Fibroblast of lung (primary cell): ENCODE measurements around the gene PPP1R1B. TPM values are rescaled to one million over a fixed set of nuclear protein-coding genes. Genes with fewer than 3 reads are reported as not detected.
A peak's percentile ranks its signal among the peaks of the same experiment; 100 is the strongest.

Experiments
- DNase-seq, 2 donors: peaks; one replicate each; pipeline versions ENCODE4 v3.0.0 to v3.0.0-alpha.2; 2010; ENCODE audit warnings: low read depth in 2 of 2
- H2AFZ ChIP-seq: 2 replicates; pipeline ENCODE4 v1.5.1; 2012; ENCODE audit warnings: low read length, control low read depth, inconsistent platforms
- H3K27ac ChIP-seq: 2 replicates; pipeline ENCODE4 v1.5.1; 2011; ENCODE audit warnings: low read length, control low read depth; ENCODE audit not compliant: insufficient read depth
- H3K27me3 ChIP-seq: 2 replicates; pipeline ENCODE4 v1.5.1; 2011; ENCODE audit warnings: mild to moderate bottlenecking, low read length; ENCODE audit not compliant: control insufficient read depth, insufficient read depth
- H3K36me3 ChIP-seq: 2 replicates; pipeline ENCODE4 v1.5.1; 2011; ENCODE audit warnings: low read length; ENCODE audit not compliant: control insufficient read depth, insufficient read depth
- H3K4me1 ChIP-seq: 2 replicates; pipeline ENCODE4 v1.5.1; 2011; ENCODE audit warnings: low read length; ENCODE audit not compliant: control insufficient read depth, insufficient read depth; ENCODE audit errors: extremely low read depth
- H3K4me2 ChIP-seq: 2 replicates; pipeline ENCODE4 v1.5.1; 2011; ENCODE audit warnings: low read length, control low read depth; ENCODE audit not compliant: insufficient read depth; ENCODE audit errors: extremely low read depth
- H3K4me3 ChIP-seq, 4 experiments: fragments of 200-600 bp in 1 of 4; sonication (generic) in 1 of 4; replicated peaks in 1 of 4; 2 replicates each; pipeline ENCODE4 v1.5.1; 2011 to 2016; ENCODE audit warnings: low read length in 4 of 4, low read depth in 3 of 4, mild to moderate bottlenecking in 3 of 4, control low read depth in 2 of 4, inconsistent platforms in 1 of 4, mixed read lengths in 1 of 4; ENCODE audit not compliant: insufficient read depth in 1 of 4; ENCODE audit errors: control extremely low read depth in 1 of 4
- H3K79me2 ChIP-seq: 2 replicates; pipeline ENCODE4 v1.5.1; 2012; ENCODE audit warnings: mild to moderate bottlenecking, low read length, inconsistent platforms; ENCODE audit not compliant: control insufficient read depth, insufficient read depth
- H3K9ac ChIP-seq: 2 replicates; pipeline ENCODE4 v1.5.1; 2011; ENCODE audit warnings: mild to moderate bottlenecking, low read length, control low read depth; ENCODE audit not compliant: insufficient read depth
- H3K9me3 ChIP-seq: 2 replicates; pipeline ENCODE4 v1.5.1; 2012; ENCODE audit warnings: low read depth, low read length; ENCODE audit not compliant: control insufficient read depth, insufficient read depth
- H4K20me1 ChIP-seq: 2 replicates; pipeline ENCODE4 v1.5.1; 2011; ENCODE audit warnings: low read length; ENCODE audit not compliant: control insufficient read depth, insufficient read depth; ENCODE audit errors: extremely low read depth
- CTCF ChIP-seq, 2 donors: IDR thresholded peaks in 1 of 2; conservative IDR thresholded peaks in 1 of 2; 1 replicate in 1 of 2; 2 replicates in 1 of 2; pipeline ENCODE4 v1.5.1; 2011 to 2012; ENCODE audit warnings: low read length in 2 of 2, control low read depth in 1 of 2, inconsistent platforms in 1 of 2, low read depth in 1 of 2, mild to moderate bottlenecking in 1 of 2
- EZH2 ChIP-seq: IDR thresholded peaks from 2 replicates; pipeline ENCODE4 v1.5.1; 2012; ENCODE audit warnings: low read length, control low read depth, mild to moderate bottlenecking; ENCODE audit errors: missing control alignments
- polyA plus RNA-seq, 2 donors: library from polyadenylated mRNA; depleted of rRNA in 1 of 2; stranded (reverse) in 1 of 2; unstranded in 1 of 2; fragments of >200 nt; gene quantifications; 2 replicates each; pipeline ENCODE4 v1.2.1, GENCODE V29; 2011 to 2012; ENCODE audit warnings: missing spikeins in 1 of 2
- total RNA-seq: library from RNA; depleted of rRNA; stranded (reverse); fragments of >200 nt; gene quantifications from 2 replicates; pipeline ENCODE4 v1.2.1, GENCODE V29; 2014

The PPP1R1B gene
- total and polyA plus RNA-seq, 2 donors (not counting 1 experiment from before 2014, with no cell fraction given) = under 0.01 to 0.05 TPM

DNA sequence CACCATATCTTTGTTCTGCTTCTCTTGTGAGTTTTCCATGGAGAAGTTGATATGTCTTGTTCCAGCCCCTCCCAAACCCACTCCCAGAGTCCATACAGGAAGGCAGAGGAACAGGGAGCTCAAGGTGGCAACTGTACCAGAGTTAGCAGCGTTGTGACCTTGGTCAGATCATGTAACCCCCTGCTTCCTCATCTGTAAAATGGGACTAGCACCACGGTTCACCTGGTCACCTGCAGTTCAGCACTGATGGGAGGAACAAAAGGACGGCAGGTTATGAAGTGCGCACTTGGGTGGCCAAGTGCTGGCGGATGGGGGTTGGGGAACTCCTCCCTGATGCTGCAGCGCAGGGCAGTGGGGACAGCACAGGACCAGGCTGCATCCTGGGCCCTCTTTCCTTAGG is 11.3 kb upstream of the PPP1R1B start:
- H3K79me2 ChIP-seq = no peaks in the 10 kb centered on the region
- peaks cover 21% of the 10 kb centered on the region for H3K27me3 ChIP-seq

GRCh38 chr17:39617100-39617445 is 9.7 kb upstream of the PPP1R1B start:
- H2AFZ ChIP-seq = no peak overlapping the region
- H3K27ac ChIP-seq = no peak overlapping the region
- H3K27me3 ChIP-seq = peaks cover 25% of the 10 kb centered on the region
- H3K9ac ChIP-seq = no peak overlapping the region
- DNase-seq = no peak
- no peaks in the 10 kb centered on the region for H3K36me3 ChIP-seq
- no peak overlapping the region for H3K4me2 ChIP-seq
- TF ChIP-seq EZH2 (no peak), CTCF (conservative IDR thresholded peaks at IDR 0.05 in 1 of 2, IDR thresholded peaks at IDR 0.05 in 1 of 2; ENCODE audit: low read depth in 1 of 2, low read length in 2 of 2) (no peak)
- H3K9me3 ChIP-seq = no peaks in the 10 kb centered on the region
- H3K4me3 ChIP-seq = peak overlapping the region in 2 of 4 experiments; percentile 27 to 59
- no peaks in the 10 kb centered on the region for H3K79me2 ChIP-seq
- H4K20me1 ChIP-seq = no peaks in the 10 kb centered on the region
- H3K4me1 ChIP-seq = no peaks in the 10 kb centered on the region

More for the DNA sequence above, 11.3 kb upstream of the PPP1R1B start:
- Histone ChIP-seq H3K4me3 (no peak overlapping the region), H4K20me1 (no peaks in the 10 kb centered on the region), H3K9me3 (no peaks in the 10 kb centered on the region), H2AFZ (no peak overlapping the region), H3K4me2 (no peak overlapping the region), H3K9ac (no peak overlapping the region), H3K27ac (no peak overlapping the region), H3K4me1 (no peaks in the 10 kb centered on the region), H3K36me3 (no peaks in the 10 kb centered on the region)
- TF ChIP-seq EZH2 (no peak), CTCF (conservative IDR thresholded peaks at IDR 0.05 in 1 of 2, IDR thresholded peaks at IDR 0.05 in 1 of 2; ENCODE audit: low read depth in 1 of 2, low read length in 2 of 2) (no peak)
- DNase-seq = no peak

DNA sequence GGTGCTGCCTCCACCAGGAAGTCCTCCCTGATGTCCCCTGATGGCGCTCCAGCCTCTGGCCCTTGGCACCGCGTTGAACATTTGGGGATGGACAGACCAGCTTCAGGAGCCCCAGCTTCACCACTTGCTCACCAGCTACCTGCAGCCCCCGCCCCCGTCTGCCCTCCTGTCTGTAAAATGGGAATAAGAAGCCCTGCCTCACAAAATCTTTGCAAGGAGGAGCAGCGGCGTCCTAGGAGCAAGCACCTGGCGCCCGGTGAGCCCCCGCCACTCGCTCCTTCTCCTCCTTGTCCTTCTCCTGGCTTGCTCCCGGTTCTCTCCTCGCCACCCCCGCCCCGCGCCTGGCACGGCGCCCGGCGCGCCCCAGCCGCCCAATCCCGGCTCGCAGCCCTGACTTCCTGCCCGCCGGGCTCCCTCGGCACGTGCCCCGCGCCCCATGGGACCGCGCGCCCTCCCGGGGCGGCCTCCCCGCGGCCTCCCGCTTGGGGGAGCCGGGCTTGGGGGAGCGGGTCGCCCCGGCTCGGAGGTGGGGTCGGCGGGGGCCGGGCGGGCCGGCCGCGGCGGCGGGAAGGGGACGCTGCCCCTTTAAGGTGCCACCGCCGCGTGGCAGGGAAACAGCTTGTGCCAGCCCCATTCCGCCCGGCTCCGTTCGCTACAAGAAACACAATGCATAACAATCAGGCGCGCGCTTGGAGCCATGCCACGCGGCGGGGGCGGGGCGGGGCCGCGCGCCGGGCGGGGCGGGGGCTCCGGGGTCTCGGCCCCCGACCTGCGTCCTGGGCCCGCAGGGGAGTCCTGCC is 9.1 kb upstream of the PPP1R1B start:
- no peaks in the 10 kb centered on the region for H3K9me3 ChIP-seq
- H2AFZ ChIP-seq = no peak overlapping the region
- H3K36me3 ChIP-seq = no peaks in the 10 kb centered on the region
- H4K20me1 ChIP-seq = no peaks in the 10 kb centered on the region
- TF ChIP-seq CTCF (conservative IDR thresholded peaks at IDR 0.05 in 1 of 2, IDR thresholded peaks at IDR 0.05 in 1 of 2; ENCODE audit: low read depth in 1 of 2, low read length in 2 of 2) = no peak
- no peak for TF ChIP-seq EZH2
- peak; percentile 18 to 36 for DNase-seq
- peak overlapping the region; percentile 71 for H3K4me2 ChIP-seq
- H3K9ac ChIP-seq = peak overlapping the region; percentile 26
- peaks cover 25% of the 10 kb centered on the region for H3K27me3 ChIP-seq
- no peaks in the 10 kb centered on the region for H3K79me2 ChIP-seq
- no peaks in the 10 kb centered on the region for H3K4me1 ChIP-seq
- H3K27ac ChIP-seq = no peak overlapping the region
- H3K4me3 ChIP-seq = peak overlapping the region; percentile 27 to 59 (median 43)
